Fibroblast of lung (primary cell): ENCODE results near the gene SLCO2B1. TPM values are rescaled to one million over a fixed set of nuclear protein-coding genes. Genes with fewer than 3 reads are reported as not detected.

ENCODE experiments used
- DNase-seq, 2 donors: peaks; one replicate each; pipeline versions ENCODE4 v3.0.0 to v3.0.0-alpha.2; 2010; ENCODE audit warnings: low read depth in 2 of 2
- H2AFZ ChIP-seq: 2 replicates; pipeline ENCODE4 v1.5.1; 2012; ENCODE audit warnings: low read length, control low read depth, inconsistent platforms
- H3K27ac ChIP-seq: 2 replicates; pipeline ENCODE4 v1.5.1; 2011; ENCODE audit warnings: low read length, control low read depth; ENCODE audit not compliant: insufficient read depth
- H3K27me3 ChIP-seq: 2 replicates; pipeline ENCODE4 v1.5.1; 2011; ENCODE audit warnings: mild to moderate bottlenecking, low read length; ENCODE audit not compliant: control insufficient read depth, insufficient read depth
- H3K36me3 ChIP-seq: 2 replicates; pipeline ENCODE4 v1.5.1; 2011; ENCODE audit warnings: low read length; ENCODE audit not compliant: control insufficient read depth, insufficient read depth
- H3K4me1 ChIP-seq: 2 replicates; pipeline ENCODE4 v1.5.1; 2011; ENCODE audit warnings: low read length; ENCODE audit not compliant: control insufficient read depth, insufficient read depth; ENCODE audit errors: extremely low read depth
- H3K4me2 ChIP-seq: 2 replicates; pipeline ENCODE4 v1.5.1; 2011; ENCODE audit warnings: low read length, control low read depth; ENCODE audit not compliant: insufficient read depth; ENCODE audit errors: extremely low read depth
- H3K4me3 ChIP-seq, 4 experiments: fragments of 200-600 bp in 1 of 4; sonication (generic) in 1 of 4; replicated peaks in 1 of 4; 2 replicates each; pipeline ENCODE4 v1.5.1; 2011 to 2016; ENCODE audit warnings: low read length in 4 of 4, low read depth in 3 of 4, mild to moderate bottlenecking in 3 of 4, control low read depth in 2 of 4, inconsistent platforms in 1 of 4, mixed read lengths in 1 of 4; ENCODE audit not compliant: insufficient read depth in 1 of 4; ENCODE audit errors: control extremely low read depth in 1 of 4
- H3K79me2 ChIP-seq: 2 replicates; pipeline ENCODE4 v1.5.1; 2012; ENCODE audit warnings: mild to moderate bottlenecking, low read length, inconsistent platforms; ENCODE audit not compliant: control insufficient read depth, insufficient read depth
- H3K9ac ChIP-seq: 2 replicates; pipeline ENCODE4 v1.5.1; 2011; ENCODE audit warnings: mild to moderate bottlenecking, low read length, control low read depth; ENCODE audit not compliant: insufficient read depth
- H3K9me3 ChIP-seq: 2 replicates; pipeline ENCODE4 v1.5.1; 2012; ENCODE audit warnings: low read depth, low read length; ENCODE audit not compliant: control insufficient read depth, insufficient read depth
- H4K20me1 ChIP-seq: 2 replicates; pipeline ENCODE4 v1.5.1; 2011; ENCODE audit warnings: low read length; ENCODE audit not compliant: control insufficient read depth, insufficient read depth; ENCODE audit errors: extremely low read depth
- CTCF ChIP-seq, 2 donors: IDR thresholded peaks in 1 of 2; conservative IDR thresholded peaks in 1 of 2; 1 replicate in 1 of 2; 2 replicates in 1 of 2; pipeline ENCODE4 v1.5.1; 2011 to 2012; ENCODE audit warnings: low read length in 2 of 2, control low read depth in 1 of 2, inconsistent platforms in 1 of 2, low read depth in 1 of 2, mild to moderate bottlenecking in 1 of 2
- EZH2 ChIP-seq: IDR thresholded peaks from 2 replicates; pipeline ENCODE4 v1.5.1; 2012; ENCODE audit warnings: low read length, control low read depth, mild to moderate bottlenecking; ENCODE audit errors: missing control alignments
- polyA plus RNA-seq, 2 donors: library from polyadenylated mRNA; depleted of rRNA in 1 of 2; stranded (reverse) in 1 of 2; unstranded in 1 of 2; fragments of >200 nt; gene quantifications; 2 replicates each; pipeline ENCODE4 v1.2.1, GENCODE V29; 2011 to 2012; ENCODE audit warnings: missing spikeins in 1 of 2
- total RNA-seq: library from RNA; depleted of rRNA; stranded (reverse); fragments of >200 nt; gene quantifications from 2 replicates; pipeline ENCODE4 v1.2.1, GENCODE V29; 2014

SLCO2B1 gene
- total and polyA plus RNA-seq, 2 donors (not counting 1 experiment from before 2014, with no cell fraction given) = not detected

- Histone ChIP-seq H3K9ac (no peak overlapping the region), H4K20me1 (no peaks in the 10 kb centered on the region), H3K36me3 (no peaks in the 10 kb centered on the region), H2AFZ (no peak overlapping the region), H3K79me2 (no peaks in the 10 kb centered on the region), H3K4me1 (no peaks in the 10 kb centered on the region), H3K9me3 (no peaks in the 10 kb centered on the region), H3K4me2 (no peak overlapping the region), H3K27me3 (peaks cover 15% of the 10 kb centered on the region), H3K27ac (no peak overlapping the region), H3K4me3 (no peak overlapping the region)
- no peak for DNase-seq
- TF ChIP-seq EZH2 (no peak), CTCF (conservative IDR thresholded peaks at IDR 0.05 in 1 of 2, IDR thresholded peaks at IDR 0.05 in 1 of 2; ENCODE audit: low read depth in 1 of 2, low read length in 2 of 2) (no peak)
Observed at GRCh38 chr11:75167617-75168016, 16.7 kb downstream of the SLCO2B1 start.

GRCh38 chr11:75169101-75169885, 18.4 kb downstream of the SLCO2B1 start:
- no peak overlapping the region for H2AFZ ChIP-seq
- H3K4me1 ChIP-seq = no peaks in the 10 kb centered on the region
- no peaks in the 10 kb centered on the region for H3K9me3 ChIP-seq
- no peaks in the 10 kb centered on the region for H4K20me1 ChIP-seq
- no peak overlapping the region for H3K27ac ChIP-seq
- no peaks in the 10 kb centered on the region for H3K79me2 ChIP-seq
- no peak for DNase-seq
- H3K4me2 ChIP-seq = no peak overlapping the region
- TF ChIP-seq EZH2 (no peak), CTCF (conservative IDR thresholded peaks at IDR 0.05 in 1 of 2, IDR thresholded peaks at IDR 0.05 in 1 of 2; ENCODE audit: low read depth in 1 of 2, low read length in 2 of 2) (no peak)
- no peak overlapping the region for H3K9ac ChIP-seq
- H3K4me3 ChIP-seq = no peak overlapping the region
- H3K36me3 ChIP-seq = no peaks in the 10 kb centered on the region
- peaks cover 9% of the 10 kb centered on the region for H3K27me3 ChIP-seq

DNA sequence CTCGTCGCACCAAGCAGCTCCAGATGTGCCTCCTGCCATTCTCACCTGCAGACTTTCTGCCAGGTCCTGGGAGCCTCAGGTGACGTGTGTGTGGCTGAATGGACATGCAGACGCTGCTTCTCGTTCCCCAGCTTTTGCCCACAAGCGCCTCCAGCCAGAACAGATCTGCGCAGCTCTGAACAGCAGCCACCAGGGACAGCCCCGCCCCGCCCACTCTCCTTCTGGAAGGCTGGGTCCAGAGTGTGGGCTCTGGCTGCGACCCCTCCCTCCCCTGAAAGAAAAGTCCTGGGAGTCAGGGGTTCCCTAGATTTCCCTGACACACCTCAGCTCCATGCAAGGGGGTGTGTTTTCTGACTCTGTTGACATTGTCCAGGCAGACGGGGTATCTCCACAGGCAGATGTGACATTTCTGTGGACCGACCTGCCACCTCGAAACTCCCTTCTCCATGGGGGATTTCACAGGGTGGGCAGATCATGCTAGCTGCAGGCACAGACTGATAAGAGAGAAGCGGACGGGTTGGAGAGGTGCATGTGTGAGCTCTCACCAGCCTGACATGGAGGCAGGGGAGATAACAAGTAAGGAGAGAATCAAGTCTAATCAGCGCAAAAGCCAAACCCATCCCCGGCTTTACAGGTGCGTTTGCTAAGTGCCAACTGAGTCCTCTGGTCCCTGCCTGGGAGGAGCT, 19.8 kb downstream of the SLCO2B1 start:
- Histone ChIP-seq H3K9ac (no peak overlapping the region), H3K79me2 (no peaks in the 10 kb centered on the region), H3K27ac (no peak overlapping the region), H3K36me3 (no peaks in the 10 kb centered on the region), H3K4me3 (no peak overlapping the region), H3K4me1 (no peaks in the 10 kb centered on the region), H3K4me2 (no peak overlapping the region), H3K27me3 (peaks cover 2% of the 10 kb centered on the region), H2AFZ (no peak overlapping the region), H4K20me1 (no peaks in the 10 kb centered on the region), H3K9me3 (no peaks in the 10 kb centered on the region)
- TF ChIP-seq EZH2 (no peak), CTCF (conservative IDR thresholded peaks at IDR 0.05 in 1 of 2, IDR thresholded peaks at IDR 0.05 in 1 of 2; ENCODE audit: low read depth in 1 of 2, low read length in 2 of 2) (no peak)
- no peak for DNase-seq
